Dendritic cell treated with granulocyte-macrophage colony-stimulating factor and Interleukin-4, amounts not matched to agents 40 ng/mL and 50 ng/mL, for 4 days (primary cell): ENCODE results near the gene ZBTB7A.

Source experiments
- H3K27ac Mint-ChIP-seq: one replicate; pipeline ENCODE4 v1.8.0; 2022; ENCODE audit warnings: mild to moderate bottlenecking, mixed read lengths
- H3K27me3 Mint-ChIP-seq: one replicate; pipeline ENCODE4 v1.8.0; 2022; ENCODE audit warnings: mild to moderate bottlenecking, mixed read lengths
- H3K36me3 Mint-ChIP-seq: one replicate; pipeline ENCODE4 v1.8.0; 2022; ENCODE audit warnings: low read depth, mixed read lengths
- H3K4me1 Mint-ChIP-seq: one replicate; pipeline ENCODE4 v1.8.0; 2022; ENCODE audit warnings: low read depth, mixed read lengths
- H3K4me3 Mint-ChIP-seq: one replicate; pipeline ENCODE4 v1.8.0; 2022; ENCODE audit warnings: mild to moderate bottlenecking, moderate library complexity, mixed read lengths
- H3K9me3 Mint-ChIP-seq: one replicate; pipeline ENCODE4 v1.8.0; 2022; ENCODE audit warnings: mixed read lengths
- intact Hi-C: fragments of 100-400 bp; cut with micrococcal nuclease; formaldehyde crosslinking; loops from one replicate; pipeline ENCODE4 v1.15.0; 2022

ZBTB7A gene

DNA sequence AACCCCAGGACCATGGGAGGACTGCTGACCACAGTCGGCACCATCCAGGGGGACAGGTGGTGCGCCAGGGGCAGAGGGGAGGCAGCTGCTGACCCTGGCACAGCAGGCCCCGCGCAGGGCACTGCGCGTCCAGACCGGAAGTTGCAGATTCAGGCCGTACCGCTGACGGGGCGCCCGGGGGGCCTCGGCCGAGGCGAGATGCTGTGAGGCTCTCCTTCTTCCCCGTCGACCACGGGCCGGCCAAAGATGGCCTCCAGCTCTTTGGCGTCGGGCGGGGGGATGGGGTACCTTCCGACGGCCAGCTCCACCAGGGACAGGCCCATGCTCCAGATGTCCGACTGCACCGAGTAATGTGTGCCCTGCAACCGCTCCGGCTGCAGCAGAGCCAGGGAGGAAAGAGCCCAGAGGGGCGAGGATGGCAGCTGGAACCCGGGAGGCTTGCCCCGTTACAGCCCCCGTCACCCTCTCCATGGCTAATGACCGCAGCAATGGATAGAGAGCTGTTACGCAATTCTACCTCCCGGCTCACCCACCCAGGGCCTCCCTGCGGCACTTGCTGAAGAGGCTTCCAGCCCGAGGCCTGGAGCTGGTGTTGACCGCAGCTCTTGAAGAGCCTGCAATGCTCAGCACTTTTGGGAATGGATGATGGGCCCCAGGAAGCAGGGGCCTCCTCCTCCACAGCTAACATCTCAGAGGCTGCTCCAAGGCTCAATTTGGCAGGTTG is 32.5 kb upstream of the ZBTB7A start:
- H3K36me3 Mint-ChIP-seq = peaks cover 100% of the 10 kb centered on the region
- intact Hi-C loops = no loop called here

DNA sequence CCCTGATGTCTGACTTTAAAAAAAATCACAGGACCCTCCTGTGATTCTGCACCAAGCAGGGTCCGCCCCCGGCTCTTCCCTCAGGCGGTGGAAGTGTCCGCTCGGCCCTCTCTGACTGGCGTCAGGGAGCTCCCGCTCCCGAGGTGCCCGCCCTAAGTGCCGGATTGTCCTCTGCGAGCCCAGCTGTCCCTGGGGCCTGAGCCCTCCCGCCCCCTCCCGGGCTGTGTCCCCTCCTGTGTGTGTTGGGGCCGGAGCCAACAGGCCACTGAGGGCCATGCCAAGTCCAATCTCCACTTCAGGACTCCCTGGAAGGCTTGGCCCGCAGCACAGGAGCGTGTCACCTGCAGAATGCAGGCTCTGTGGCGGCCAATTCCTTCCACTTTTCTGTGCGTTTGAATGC is 31.8 kb upstream of the ZBTB7A start:
- H3K27ac Mint-ChIP-seq = no peak overlapping the region
- H3K4me3 Mint-ChIP-seq = no peak overlapping the region
- no peaks in the 10 kb centered on the region for H3K9me3 Mint-ChIP-seq
- H3K27me3 Mint-ChIP-seq = no peaks in the 10 kb centered on the region
- H3K36me3 Mint-ChIP-seq = peaks cover 100% of the 10 kb centered on the region
- intact Hi-C loops = no loop called here
- peaks cover under 1% of the 10 kb centered on the region for H3K4me1 Mint-ChIP-seq

More for the DNA sequence above, 32.5 kb upstream of the ZBTB7A start:
- H3K27me3 Mint-ChIP-seq = no peaks in the 10 kb centered on the region
- H3K27ac Mint-ChIP-seq = no peak overlapping the region
- peaks cover 6% of the 10 kb centered on the region for H3K4me1 Mint-ChIP-seq
- H3K4me3 Mint-ChIP-seq = no peak overlapping the region
- H3K9me3 Mint-ChIP-seq = no peaks in the 10 kb centered on the region

DNA sequence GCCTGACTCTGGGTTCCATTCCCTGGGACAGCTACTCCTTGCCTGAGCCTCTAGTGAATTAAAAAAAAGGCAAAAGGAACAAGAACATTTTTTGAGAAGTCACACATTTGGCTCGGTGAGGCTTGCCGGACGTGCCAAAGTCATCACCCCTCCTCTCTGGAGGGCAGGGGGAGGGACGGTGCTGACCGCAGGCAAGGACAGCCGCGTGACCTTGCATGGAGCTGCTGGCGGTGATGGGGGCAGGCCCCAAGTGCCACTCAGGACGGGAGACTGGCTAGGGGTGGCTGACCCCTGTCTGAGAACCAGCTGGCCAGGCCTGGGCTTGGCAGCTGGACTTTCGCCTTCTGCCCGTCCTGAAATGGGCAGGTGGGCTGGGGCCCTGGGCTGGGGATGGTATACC is 30.8 kb upstream of the ZBTB7A start:
- intact Hi-C loops = no loop called here
- no peak overlapping the region for H3K4me3 Mint-ChIP-seq
- no peak overlapping the region for H3K27ac Mint-ChIP-seq
- no peaks in the 10 kb centered on the region for H3K27me3 Mint-ChIP-seq
- H3K9me3 Mint-ChIP-seq = no peaks in the 10 kb centered on the region
- peaks cover 100% of the 10 kb centered on the region for H3K36me3 Mint-ChIP-seq
- no peaks in the 10 kb centered on the region for H3K4me1 Mint-ChIP-seq

DNA sequence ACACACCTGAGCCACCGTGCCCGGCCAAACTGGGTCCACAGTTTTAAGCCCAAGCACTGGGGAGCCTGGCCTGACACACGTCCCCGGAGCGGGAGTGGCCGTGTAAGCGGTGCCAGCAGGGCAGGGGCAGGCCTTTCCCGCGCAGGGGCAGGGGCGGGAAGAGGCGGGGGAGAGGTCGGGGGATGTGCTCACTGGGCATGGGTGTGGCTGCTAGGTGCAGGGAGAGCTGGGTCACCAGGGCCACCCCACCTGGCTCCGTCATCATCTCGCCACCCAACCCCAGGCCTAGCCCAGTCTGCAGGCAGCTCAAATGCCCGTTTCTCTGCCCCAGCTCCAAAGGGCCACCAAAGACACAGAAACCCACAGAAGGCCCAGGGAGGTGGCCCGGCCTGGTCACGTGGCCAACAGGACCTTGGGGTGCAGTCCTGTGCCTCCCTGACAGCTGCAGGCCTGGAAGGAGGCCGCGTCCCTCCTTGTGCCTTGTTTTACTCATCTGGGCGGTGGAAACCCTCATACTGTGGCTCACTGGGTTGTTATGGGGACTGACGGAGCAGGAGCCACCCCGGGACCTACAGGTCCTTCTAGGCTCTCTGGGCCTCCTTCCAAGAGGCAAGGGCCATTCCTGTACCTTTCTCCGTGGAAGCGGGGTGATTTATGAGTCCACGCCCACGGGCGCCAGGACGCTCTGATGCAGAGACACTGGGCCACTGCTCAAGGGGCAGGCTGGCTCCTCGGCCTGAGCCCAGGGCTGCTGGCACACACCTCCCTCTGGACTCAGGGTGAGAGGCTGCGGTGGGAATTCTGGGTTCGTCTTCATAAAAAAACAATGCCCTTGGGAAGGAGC is 29.6 kb upstream of the ZBTB7A start:
- Mint-ChIP-seq H3K27ac (no peak overlapping the region), H3K27me3 (no peaks in the 10 kb centered on the region), H3K36me3 (peaks cover 97% of the 10 kb centered on the region), H3K4me3 (no peak overlapping the region), H3K9me3 (no peaks in the 10 kb centered on the region), H3K4me1 (no peaks in the 10 kb centered on the region)
- intact Hi-C loops = no loop called here

DNA sequence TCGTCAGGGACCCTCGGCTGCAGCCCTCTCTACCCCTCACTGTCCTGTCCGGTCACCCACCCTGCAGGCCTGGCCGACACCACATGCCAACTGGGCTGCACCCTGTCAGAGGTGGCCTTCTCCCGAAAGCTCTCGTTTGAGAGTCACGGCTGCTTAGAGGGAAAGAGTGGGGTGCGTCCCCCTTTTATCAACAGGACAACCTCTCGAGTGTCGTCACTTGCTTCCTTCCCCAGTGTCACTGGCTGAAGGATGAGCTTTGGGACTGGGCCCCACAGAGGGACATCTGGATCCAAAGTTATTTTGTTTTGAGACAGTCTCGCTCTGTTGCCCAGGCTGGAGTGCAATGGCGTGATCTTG is 28.8 kb upstream of the ZBTB7A start:
- Mint-ChIP-seq H3K4me3 (no peak overlapping the region), H3K4me1 (peaks cover 8% of the 10 kb centered on the region), H3K27ac (no peak overlapping the region), H3K9me3 (no peaks in the 10 kb centered on the region), H3K36me3 (peaks cover 97% of the 10 kb centered on the region), H3K27me3 (no peaks in the 10 kb centered on the region)
- intact Hi-C loops = no loop called here

DNA sequence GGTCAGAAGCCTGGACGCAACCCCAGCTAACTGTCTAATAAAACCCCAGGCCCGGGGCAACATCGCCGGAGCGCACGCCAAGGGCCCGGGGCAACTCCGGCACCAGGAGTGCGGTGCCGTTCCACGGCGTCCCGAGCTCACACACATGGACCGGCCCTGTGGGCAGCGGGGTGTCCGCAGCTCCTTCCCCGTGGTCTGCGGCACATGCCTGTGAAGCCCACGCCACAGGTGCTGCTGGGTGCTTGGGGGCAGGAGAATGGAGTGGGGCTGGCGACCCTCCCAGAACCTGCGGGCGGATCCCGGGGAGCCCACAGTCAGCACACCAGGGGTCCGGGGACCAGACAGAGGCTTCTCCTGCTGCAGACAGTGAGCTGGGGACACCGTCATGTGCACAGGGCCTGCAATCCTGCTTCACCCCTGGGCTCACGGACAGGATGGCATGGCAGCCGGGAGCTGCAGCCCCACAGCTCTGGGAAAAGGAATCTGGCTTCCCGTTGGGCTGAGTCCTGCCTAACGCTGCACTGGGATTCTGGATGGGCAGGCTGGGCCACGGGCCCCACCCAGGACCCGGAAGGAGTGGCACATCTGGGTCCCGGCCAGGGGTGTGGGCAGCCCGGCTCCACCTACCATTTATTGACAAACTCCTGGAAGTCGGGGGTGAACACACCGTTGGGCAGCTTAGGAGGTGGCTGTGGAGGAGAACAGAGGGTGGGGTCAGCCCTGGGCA is 28.2 kb upstream of the ZBTB7A start:
- Mint-ChIP-seq H3K27ac (no peak overlapping the region), H3K4me1 (peaks cover 13% of the 10 kb centered on the region), H3K4me3 (no peak overlapping the region), H3K36me3 (peaks cover 97% of the 10 kb centered on the region), H3K27me3 (no peaks in the 10 kb centered on the region), H3K9me3 (no peaks in the 10 kb centered on the region)
- intact Hi-C loops = no loop called here

DNA sequence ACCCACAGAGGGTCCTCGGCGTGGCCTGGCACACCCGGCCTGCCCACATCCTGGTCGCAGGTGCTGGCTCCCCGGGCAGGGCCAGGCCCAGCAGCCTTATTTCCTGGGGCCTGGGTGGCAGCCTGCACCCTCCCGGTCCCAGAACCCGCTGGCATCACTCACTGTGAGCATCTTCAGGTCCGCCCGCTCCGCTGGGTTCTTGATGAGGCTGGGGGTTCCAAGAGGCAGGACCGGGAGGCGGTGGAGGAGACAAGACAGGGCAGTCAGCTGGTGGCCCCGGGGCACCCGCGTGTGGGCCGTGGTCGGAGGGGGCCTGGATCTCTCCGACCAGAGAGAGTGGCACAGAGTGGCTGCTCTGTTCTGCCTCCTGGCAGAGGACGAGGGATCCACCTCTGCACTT is 27.6 kb upstream of the ZBTB7A start:
- Mint-ChIP-seq H3K27me3 (no peaks in the 10 kb centered on the region), H3K9me3 (no peaks in the 10 kb centered on the region), H3K4me3 (no peak overlapping the region), H3K27ac (no peak overlapping the region), H3K4me1 (peaks cover 19% of the 10 kb centered on the region), H3K36me3 (peaks cover 97% of the 10 kb centered on the region)
- intact Hi-C loops = no loop called here

DNA sequence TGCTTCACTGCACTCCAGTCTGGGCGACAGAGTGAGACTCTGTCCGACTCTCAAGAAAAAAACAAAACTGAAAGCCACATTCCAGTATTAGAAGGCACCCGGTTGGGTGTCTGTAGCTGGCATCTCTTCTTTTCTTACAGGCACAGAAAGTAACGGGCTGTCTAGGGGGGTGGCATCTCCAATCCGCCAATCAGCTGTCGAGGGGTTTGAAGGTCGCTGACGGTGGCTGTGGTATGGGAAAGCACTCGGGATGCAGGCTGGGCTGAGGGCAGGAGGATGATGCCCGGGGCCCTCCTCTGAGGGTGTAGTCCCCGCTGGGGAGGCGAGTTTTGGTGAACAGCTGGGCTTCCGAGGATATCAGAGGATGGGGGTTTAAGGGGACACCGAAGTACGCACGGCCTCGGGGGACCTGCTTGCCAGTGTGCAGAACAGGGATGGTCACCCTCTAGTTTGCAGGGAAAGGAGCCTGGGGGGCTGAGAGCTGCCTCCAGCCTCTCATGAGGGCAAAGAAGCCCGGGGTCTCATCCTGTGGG is 27.0 kb upstream of the ZBTB7A start:
- H3K27ac Mint-ChIP-seq = no peak overlapping the region
- intact Hi-C loops = no loop called here

DNA sequence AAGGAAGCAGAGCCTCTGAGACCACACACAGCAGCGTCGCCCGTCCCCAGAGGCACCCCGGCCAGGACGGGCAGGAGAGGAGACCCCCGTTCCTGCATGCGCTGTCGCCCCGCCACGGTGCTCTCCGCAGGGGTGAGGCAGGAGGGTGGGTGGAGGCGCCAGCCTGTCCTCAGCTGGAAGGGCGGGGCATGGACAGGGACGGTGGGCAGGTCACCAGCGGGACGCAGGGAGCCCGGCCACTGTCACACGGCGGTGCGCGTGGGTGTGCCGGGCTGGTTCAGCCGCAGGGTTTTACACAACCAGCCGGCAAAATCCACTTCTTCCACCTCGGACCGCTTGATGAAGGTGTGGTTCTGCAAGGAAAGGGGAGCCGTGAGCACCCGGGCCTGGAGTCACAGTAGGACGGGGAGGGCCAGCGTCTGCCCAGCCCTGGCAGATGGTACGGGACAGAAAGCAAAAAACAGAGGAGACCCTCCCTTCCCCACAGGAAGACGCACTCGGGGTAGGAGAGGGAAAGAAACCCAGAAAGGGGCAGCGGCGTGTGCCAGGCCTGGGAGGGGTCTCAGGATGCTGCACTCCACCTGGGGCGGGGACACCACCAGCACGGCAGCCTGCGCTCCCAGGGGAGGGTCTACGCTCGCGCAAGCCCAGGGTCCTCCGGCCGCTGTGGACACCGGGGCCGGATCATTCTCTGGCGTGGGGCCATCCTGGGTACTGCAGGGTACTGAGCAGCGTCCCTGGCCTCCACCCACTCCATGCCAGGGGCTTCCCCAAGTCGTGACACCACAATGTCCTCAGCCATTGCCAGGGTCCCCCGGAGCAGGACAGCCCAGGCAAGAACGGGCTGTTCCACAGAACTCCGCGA is 23.9 kb upstream of the ZBTB7A start:
- H3K4me3 Mint-ChIP-seq = peak overlapping the region; percentile 93
- intact Hi-C loops = no loop called here
- no peaks in the 10 kb centered on the region for H3K9me3 Mint-ChIP-seq
- H3K4me1 Mint-ChIP-seq = peaks cover 43% of the 10 kb centered on the region
- H3K27me3 Mint-ChIP-seq = no peaks in the 10 kb centered on the region
- peaks cover 76% of the 10 kb centered on the region for H3K36me3 Mint-ChIP-seq
- peak overlapping the region; percentile 96 for H3K27ac Mint-ChIP-seq

More for the DNA sequence above, 27.0 kb upstream of the ZBTB7A start:
- no peaks in the 10 kb centered on the region for H3K9me3 Mint-ChIP-seq
- peaks cover 20% of the 10 kb centered on the region for H3K4me1 Mint-ChIP-seq
- no peak overlapping the region for H3K4me3 Mint-ChIP-seq
- no peaks in the 10 kb centered on the region for H3K27me3 Mint-ChIP-seq
- H3K36me3 Mint-ChIP-seq = peaks cover 96% of the 10 kb centered on the region

DNA sequence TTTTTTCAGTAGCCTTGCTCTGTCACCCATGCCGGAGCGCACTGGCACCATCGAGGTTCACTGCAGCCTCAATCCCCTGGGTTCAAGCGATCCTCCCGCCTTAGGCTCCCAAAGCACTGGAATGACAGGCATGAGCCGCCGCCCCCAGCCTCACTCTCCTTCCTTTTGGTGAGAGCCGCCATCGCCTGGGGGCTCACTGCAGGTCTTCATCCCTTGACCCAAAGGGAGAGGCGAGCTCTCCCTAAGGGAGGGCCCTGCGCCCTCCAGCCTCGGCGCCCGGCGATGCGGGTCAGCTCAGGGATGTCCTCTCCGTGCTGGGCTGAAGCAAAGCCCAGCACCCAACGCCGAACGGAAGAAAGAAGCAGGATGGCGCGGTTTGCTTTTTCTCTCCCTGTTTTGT is 23.2 kb upstream of the ZBTB7A start:
- Mint-ChIP-seq H3K4me3 (peak overlapping the region; percentile 93), H3K27me3 (no peaks in the 10 kb centered on the region), H3K36me3 (peaks cover 69% of the 10 kb centered on the region), H3K27ac (peak overlapping the region; percentile 96), H3K9me3 (no peaks in the 10 kb centered on the region), H3K4me1 (peaks cover 43% of the 10 kb centered on the region)
- intact Hi-C loops = no loop called here

DNA sequence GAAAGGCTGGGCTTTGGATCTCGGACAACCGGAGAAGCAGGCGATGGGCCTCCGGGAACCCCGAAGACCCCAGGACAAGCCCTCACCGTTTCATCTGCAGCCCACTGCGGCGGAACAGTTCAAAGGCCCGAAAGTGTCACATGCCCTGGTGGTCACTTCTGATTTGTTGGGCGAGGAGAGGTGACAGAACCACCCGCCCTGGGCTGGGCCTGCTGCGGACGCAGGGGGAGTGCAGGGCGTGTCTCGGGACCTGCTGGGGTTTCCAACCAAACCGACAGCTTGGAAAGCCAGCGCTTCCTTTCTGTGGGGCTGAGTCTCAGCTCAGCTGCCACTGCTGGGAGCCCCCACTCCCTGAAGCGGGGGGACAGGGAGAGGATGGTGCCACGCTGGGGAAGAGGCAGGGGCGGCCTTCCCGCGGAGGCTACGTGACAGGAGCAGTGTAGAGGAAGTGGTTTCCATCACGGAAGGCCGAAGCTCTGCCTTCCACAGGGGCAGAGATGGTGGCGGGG is 22.8 kb upstream of the ZBTB7A start:
- peaks cover 64% of the 10 kb centered on the region for H3K36me3 Mint-ChIP-seq
- intact Hi-C loops = no loop called here
- H3K27me3 Mint-ChIP-seq = no peaks in the 10 kb centered on the region
- peak overlapping the region; percentile 96 for H3K27ac Mint-ChIP-seq
- H3K4me3 Mint-ChIP-seq = peak overlapping the region; percentile 93
- peaks cover 48% of the 10 kb centered on the region for H3K4me1 Mint-ChIP-seq
- no peaks in the 10 kb centered on the region for H3K9me3 Mint-ChIP-seq

DNA sequence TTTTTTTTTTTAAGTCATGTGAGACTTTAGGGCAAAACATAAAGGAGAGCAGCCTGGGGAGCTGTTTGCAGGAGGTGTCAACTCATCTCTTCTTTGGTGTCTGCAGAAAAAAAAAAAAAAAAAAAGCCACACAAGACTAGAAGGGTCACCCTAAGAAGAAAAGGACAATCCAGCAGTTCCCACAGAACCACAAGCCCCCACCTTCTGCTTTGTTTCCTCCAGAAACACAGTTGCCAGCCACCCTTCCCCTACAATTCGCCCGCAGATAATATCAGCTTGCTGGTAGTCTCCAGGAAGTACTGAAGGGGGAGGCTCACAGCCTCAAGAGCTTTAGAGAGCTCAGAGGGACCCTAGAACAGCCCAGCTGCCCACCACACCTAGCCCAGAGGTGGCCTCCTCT is 22.3 kb upstream of the ZBTB7A start:
- Mint-ChIP-seq H3K36me3 (peaks cover 60% of the 10 kb centered on the region), H3K27ac (peak overlapping the region; percentile 96), H3K4me1 (peaks cover 52% of the 10 kb centered on the region), H3K27me3 (no peaks in the 10 kb centered on the region), H3K4me3 (peak overlapping the region; percentile 93), H3K9me3 (no peaks in the 10 kb centered on the region)
- intact Hi-C loops = no loop called here
